GM23338 (cell line): ENCODE results near the gene ACYP2. TPM values are rescaled to one million over a fixed set of nuclear protein-coding genes. Genes with fewer than 3 reads are reported as not detected.
A peak's percentile ranks its signal among the peaks of the same experiment; 100 is the strongest.

Experiments used
- ATAC-seq: fragments of 200-7000 bp; cut with Tn5 transposase; 3 replicates; pipeline ENCODE4 v1.9.1; 2020
- DNase-seq: peaks from one replicate; pipeline ENCODE4 v3.0.0-alpha.2; 2015; ENCODE audit warnings: low spot score
- H2AFZ ChIP-seq: fragments of 200-600 bp; sonication (generic); 2 replicates; pipeline ENCODE4 v1.8.0; 2016; ENCODE audit warnings: antibody characterized with exemption, mild to moderate bottlenecking, moderate library complexity
- H3F3A ChIP-seq: fragments of 200-600 bp; sonication (generic); replicated peaks from 2 replicates; pipeline ENCODE4 v1.8.0; 2017; ENCODE audit warnings: antibody characterized with exemption, mixed run types, low read depth
- H3K27ac ChIP-seq: fragments of 200-600 bp; sonication (generic); 2 replicates; pipeline ENCODE4 v1.6.1; 2016; ENCODE audit warnings: low read depth
- H3K27me3 ChIP-seq: fragments of 200-600 bp; sonication (generic); 2 replicates; pipeline ENCODE4 v1.8.0; 2016; ENCODE audit warnings: mild to moderate bottlenecking, mixed run types, moderate library complexity; ENCODE audit not compliant: insufficient read depth
- H3K36me3 ChIP-seq: fragments of 200-600 bp; sonication (generic); 2 replicates; pipeline ENCODE4 v1.8.0; 2016; ENCODE audit warnings: mild to moderate bottlenecking; ENCODE audit not compliant: insufficient read depth
- H3K4me1 ChIP-seq: fragments of 200-600 bp; sonication (generic); 2 replicates; pipeline ENCODE4 v1.8.0; 2016; ENCODE audit warnings: mild to moderate bottlenecking, moderate library complexity; ENCODE audit not compliant: insufficient read depth
- H3K4me2 ChIP-seq: fragments of 200-600 bp; sonication (generic); 2 replicates; pipeline ENCODE4 v1.7.1; 2017; ENCODE audit warnings: mixed run types
- H3K4me3 ChIP-seq: fragments of 200-600 bp; sonication (generic); 2 replicates; pipeline ENCODE4 v1.6.1; 2016; ENCODE audit warnings: mixed run types
- H3K79me2 ChIP-seq: fragments of 200-600 bp; sonication (generic); replicated peaks from 2 replicates; pipeline ENCODE4 v1.8.0; 2017; ENCODE audit warnings: mild to moderate bottlenecking; ENCODE audit not compliant: insufficient read depth
- H3K9me2 ChIP-seq: fragments of 200-600 bp; sonication (generic); 2 replicates; pipeline ENCODE4 v1.8.0; 2017; ENCODE audit not compliant: insufficient read depth
- H4K20me1 ChIP-seq: fragments of 200-600 bp; sonication (generic); replicated peaks from 2 replicates; pipeline ENCODE4 v1.8.0; 2017; ENCODE audit warnings: mild to moderate bottlenecking; ENCODE audit not compliant: insufficient read depth
- H3K27ac Mint-ChIP-seq: 2 replicates; pipeline ENCODE4 v1.8.0; 2020; ENCODE audit warnings: inconsistent platforms, mild to moderate bottlenecking, moderate library complexity, mixed read lengths
- H3K27me3 Mint-ChIP-seq: 3 replicates; pipeline ENCODE4 v1.8.0; 2022; ENCODE audit warnings: low read depth, mild to moderate bottlenecking, moderate library complexity, mixed read lengths, inconsistent platforms; ENCODE audit not compliant: insufficient read depth, poor library complexity
- H3K36me3 Mint-ChIP-seq: 3 replicates; pipeline ENCODE4 v1.8.0; 2021; ENCODE audit warnings: low read depth, mild to moderate bottlenecking, inconsistent platforms, moderate library complexity, mixed read lengths
- H3K4me1 Mint-ChIP-seq: 3 replicates; pipeline ENCODE4 v1.8.0; 2020; ENCODE audit warnings: mild to moderate bottlenecking, inconsistent platforms, mixed read lengths
- H3K4me3 Mint-ChIP-seq: 3 replicates; pipeline ENCODE4 v1.8.0; 2021; ENCODE audit warnings: moderate library complexity, mild to moderate bottlenecking, inconsistent platforms, mixed read lengths
- H3K9me3 Mint-ChIP-seq: 3 replicates; pipeline ENCODE4 v1.8.0; 2020; ENCODE audit warnings: moderate library complexity, mild to moderate bottlenecking, inconsistent platforms, mixed read lengths
- CREB1 ChIP-seq: fragments of 250-450 bp; sonication (Bioruptor Pico); IDR thresholded peaks from 2 replicates; pipeline ENCODE4 v1.5.0; 2020; ENCODE audit warnings: low read depth, mild to moderate bottlenecking, moderate library complexity
- EZH2 ChIP-seq: fragments of 200-600 bp; sonication (generic); IDR thresholded peaks from one replicate; pipeline ENCODE4 v1.8.0; 2017; ENCODE audit warnings: antibody characterized with exemption, mild to moderate bottlenecking, low read depth; ENCODE audit not compliant: unreplicated experiment
- EZH2phosphoT487 ChIP-seq: fragments of 200-600 bp; sonication (generic); IDR thresholded peaks from one replicate; pipeline ENCODE4 v1.8.1; 2018; ENCODE audit warnings: antibody characterized with exemption; ENCODE audit not compliant: unreplicated experiment
- NANOG ChIP-seq: IDR thresholded peaks from 2 replicates; pipeline ENCODE4 v1.6.1; 2016; ENCODE audit warnings: antibody characterized with exemption, borderline replicate concordance
- POLR2AphosphoS5 ChIP-seq: IDR thresholded peaks from 2 replicates; pipeline ENCODE4 v1.6.1; 2016; ENCODE audit warnings: antibody characterized with exemption, low read depth
- STAT1 ChIP-seq: IDR thresholded peaks from one replicate; pipeline ENCODE4 v1.6.1; 2016; ENCODE audit warnings: antibody characterized with exemption; ENCODE audit not compliant: unreplicated experiment
- ZNF114 ChIP-seq: fragments of 250-450 bp; sonication (Bioruptor Pico); IDR thresholded peaks from 2 replicates; pipeline ENCODE4 v1.5.0; 2020; ENCODE audit warnings: mild to moderate bottlenecking, moderate library complexity
- polyA plus RNA-seq: library from polyadenylated mRNA; unstranded; fragments of >200 nt; fragmentation: Nextera tagmentation; extraction: Ambion mirVana; gene quantifications from 2 replicates; pipeline ENCODE4 v1.2.1, GENCODE V29; 2016
- total RNA-seq: library from RNA; depleted of rRNA; stranded (reverse); fragments of >200 nt; shearing (Covaris generic); gene quantifications from 2 replicates; pipeline ENCODE4 v1.2.3, GENCODE V29; 2014
- TF ChIP-seq, protein P1 (sequence below): fragments of 250-450 bp; sonication (Bioruptor Pico); IDR thresholded peaks from 2 replicates; pipeline ENCODE4 v1.5.0; 2020; ENCODE audit warnings: mild to moderate bottlenecking, moderate library complexity
- TF ChIP-seq, protein P2 (sequence below), 2 experiments: fragments of 200-600 bp in 1 of 2; sonication (generic) in 1 of 2; conservative IDR thresholded peaks; 2 replicates each; pipeline versions ENCODE4 v1.5.1 to v1.6.1; 2016 to 2017; ENCODE audit warnings: antibody characterized with exemption in 2 of 2, low read depth in 2 of 2, mild to moderate bottlenecking in 2 of 2, moderate library complexity in 1 of 2

The ACYP2 gene
- total and polyA plus RNA-seq, 2 experiments from 2014 or later = 2.3 to 15.5 TPM

DNA sequence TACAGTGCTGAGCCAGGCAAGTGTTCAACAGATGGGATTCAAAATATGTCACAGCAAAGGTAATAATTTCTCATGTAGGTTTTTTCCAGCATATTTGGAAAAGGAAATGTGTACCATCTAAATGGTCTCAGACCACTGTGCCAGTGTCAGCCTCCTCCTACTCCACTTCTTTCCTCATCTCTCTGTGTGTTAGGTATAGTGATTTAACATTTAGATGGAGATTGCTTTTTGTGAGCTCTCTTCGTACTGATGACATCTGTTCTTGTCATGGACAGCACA, 221.5 kb downstream of the ACYP2 start:
- H3K27me3 Mint-ChIP-seq = peaks cover 6% of the 10 kb centered on the region
- no peak overlapping the region for H3K4me3 ChIP-seq
- 0 out of 2 replicates have a peak, but pooled peaks cover 3% of the 10 kb centered on the region for H4K20me1 ChIP-seq
- no peaks in the 10 kb centered on the region for H3K36me3 ChIP-seq
- TF ChIP-seq POLR2AphosphoS5 (no peak), ZNF114 (CRISPR knock-in tag) (no peak), STAT1 (no peak), EZH2phosphoT487 (no peak), NANOG (no peak)
- TF ChIP-seq, protein P1, sequence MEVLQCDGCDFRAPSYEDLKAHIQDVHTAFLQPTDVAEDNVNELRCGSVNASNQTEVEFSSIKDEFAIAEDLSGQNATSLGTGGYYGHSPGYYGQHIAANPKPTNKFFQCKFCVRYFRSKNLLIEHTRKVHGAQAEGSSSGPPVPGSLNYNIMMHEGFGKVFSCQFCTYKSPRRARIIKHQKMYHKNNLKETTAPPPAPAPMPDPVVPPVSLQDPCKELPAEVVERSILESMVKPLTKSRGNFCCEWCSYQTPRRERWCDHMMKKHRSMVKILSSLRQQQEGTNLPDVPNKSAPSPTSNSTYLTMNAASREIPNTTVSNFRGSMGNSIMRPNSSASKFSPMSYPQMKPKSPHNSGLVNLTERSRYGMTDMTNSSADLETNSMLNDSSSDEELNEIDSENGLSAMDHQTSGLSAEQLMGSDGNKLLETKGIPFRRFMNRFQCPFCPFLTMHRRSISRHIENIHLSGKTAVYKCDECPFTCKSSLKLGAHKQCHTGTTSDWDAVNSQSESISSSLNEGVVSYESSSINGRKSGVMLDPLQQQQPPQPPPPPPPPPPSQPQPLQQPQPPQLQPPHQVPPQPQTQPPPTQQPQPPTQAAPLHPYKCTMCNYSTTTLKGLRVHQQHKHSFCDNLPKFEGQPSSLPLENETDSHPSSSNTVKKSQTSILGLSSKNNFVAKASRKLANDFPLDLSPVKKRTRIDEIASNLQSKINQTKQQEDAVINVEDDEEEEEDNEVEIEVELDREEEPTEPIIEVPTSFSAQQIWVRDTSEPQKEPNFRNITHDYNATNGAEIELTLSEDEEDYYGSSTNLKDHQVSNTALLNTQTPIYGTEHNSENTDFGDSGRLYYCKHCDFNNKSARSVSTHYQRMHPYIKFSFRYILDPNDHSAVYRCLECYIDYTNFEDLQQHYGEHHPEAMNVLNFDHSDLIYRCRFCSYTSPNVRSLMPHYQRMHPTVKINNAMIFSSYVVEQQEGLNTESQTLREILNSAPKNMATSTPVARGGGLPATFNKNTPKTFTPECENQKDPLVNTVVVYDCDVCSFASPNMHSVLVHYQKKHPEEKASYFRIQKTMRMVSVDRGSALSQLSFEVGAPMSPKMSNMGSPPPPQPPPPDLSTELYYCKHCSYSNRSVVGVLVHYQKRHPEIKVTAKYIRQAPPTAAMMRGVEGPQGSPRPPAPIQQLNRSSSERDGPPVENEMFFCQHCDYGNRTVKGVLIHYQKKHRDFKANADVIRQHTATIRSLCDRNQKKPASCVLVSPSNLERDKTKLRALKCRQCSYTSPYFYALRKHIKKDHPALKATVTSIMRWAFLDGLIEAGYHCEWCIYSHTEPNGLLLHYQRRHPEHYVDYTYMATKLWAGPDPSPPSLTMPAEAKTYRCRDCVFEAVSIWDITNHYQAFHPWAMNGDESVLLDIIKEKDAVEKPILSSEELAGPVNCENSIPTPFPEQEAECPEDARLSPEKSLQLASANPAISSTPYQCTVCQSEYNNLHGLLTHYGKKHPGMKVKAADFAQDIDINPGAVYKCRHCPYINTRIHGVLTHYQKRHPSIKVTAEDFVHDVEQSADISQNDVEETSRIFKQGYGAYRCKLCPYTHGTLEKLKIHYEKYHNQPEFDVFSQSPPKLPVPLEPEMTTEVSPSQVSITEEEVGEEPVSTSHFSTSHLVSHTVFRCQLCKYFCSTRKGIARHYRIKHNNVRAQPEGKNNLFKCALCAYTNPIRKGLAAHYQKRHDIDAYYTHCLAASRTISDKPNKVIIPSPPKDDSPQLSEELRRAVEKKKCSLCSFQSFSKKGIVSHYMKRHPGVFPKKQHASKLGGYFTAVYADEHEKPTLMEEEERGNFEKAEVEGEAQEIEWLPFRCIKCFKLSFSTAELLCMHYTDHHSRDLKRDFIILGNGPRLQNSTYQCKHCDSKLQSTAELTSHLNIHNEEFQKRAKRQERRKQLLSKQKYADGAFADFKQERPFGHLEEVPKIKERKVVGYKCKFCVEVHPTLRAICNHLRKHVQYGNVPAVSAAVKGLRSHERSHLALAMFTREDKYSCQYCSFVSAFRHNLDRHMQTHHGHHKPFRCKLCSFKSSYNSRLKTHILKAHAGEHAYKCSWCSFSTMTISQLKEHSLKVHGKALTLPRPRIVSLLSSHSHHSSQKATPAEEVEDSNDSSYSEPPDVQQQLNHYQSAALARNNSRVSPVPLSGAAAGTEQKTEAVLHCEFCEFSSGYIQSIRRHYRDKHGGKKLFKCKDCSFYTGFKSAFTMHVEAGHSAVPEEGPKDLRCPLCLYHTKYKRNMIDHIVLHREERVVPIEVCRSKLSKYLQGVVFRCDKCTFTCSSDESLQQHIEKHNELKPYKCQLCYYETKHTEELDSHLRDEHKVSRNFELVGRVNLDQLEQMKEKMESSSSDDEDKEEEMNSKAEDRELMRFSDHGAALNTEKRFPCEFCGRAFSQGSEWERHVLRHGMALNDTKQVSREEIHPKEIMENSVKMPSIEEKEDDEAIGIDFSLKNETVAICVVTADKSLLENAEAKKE (CRISPR knock-in tag) = no peak
- no peaks in the 10 kb centered on the region; the same call in 1 of the 2 replicates for H3K4me1 ChIP-seq
- no peak overlapping the region for H2AFZ ChIP-seq
- ATAC-seq = no peak
- no peak overlapping the region for H3K27ac ChIP-seq
- no peak overlapping the region for H3K27ac Mint-ChIP-seq
- no peaks in the 10 kb centered on the region; the same call in 2 of the 3 replicates for H3K4me1 Mint-ChIP-seq
- no peak overlapping the region for H3K4me2 ChIP-seq
- no peaks in the 10 kb centered on the region for H3F3A ChIP-seq
- no peak for DNase-seq
- H3K9me2 ChIP-seq = no peaks in the 10 kb centered on the region
- H3K36me3 Mint-ChIP-seq = no peaks in the 10 kb centered on the region
- no peak overlapping the region for H3K4me3 Mint-ChIP-seq
- H3K79me2 ChIP-seq = no peaks in the 10 kb centered on the region
- peaks cover 6% of the 10 kb centered on the region; the same call in 1 of the 2 replicates for H3K27me3 ChIP-seq
- no peaks in the 10 kb centered on the region for H3K9me3 Mint-ChIP-seq

DNA sequence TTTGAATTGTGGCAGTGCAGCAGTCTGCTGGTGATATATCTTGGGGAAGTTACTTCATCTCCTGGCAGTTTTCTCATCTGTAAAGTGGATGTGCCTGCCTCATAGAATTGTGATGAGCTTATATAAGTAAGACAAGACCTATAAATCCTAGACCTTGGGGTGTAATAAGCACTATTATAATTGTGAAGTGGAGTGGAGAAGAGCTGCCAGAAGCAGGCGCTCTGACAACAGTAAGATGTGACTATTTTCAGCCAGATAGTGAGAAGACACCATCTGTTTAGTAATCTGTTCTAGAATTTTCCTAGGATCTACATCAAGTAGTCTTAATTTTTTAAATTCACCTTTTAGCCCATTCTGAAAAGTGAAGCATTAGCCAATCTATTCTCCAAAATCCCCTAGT, 226.2 kb downstream of the ACYP2 start:
- Mint-ChIP-seq H3K4me3 (no peak overlapping the region), H3K9me3 (no peaks in the 10 kb centered on the region), H3K4me1 (peaks cover 2% of the 10 kb centered on the region; the same call in 1 of the 3 replicates), H3K27me3 (no peaks in the 10 kb centered on the region), H3K36me3 (no peaks in the 10 kb centered on the region), H3K27ac (peak overlapping the region; percentile 7; the same call in 1 of the 2 replicates)
- Histone ChIP-seq H3K27me3 (no peaks in the 10 kb centered on the region), H3K27ac (no peak overlapping the region), H3K4me2 (no peak overlapping the region), H3K79me2 (no peaks in the 10 kb centered on the region), H4K20me1 (0 out of 2 replicates have a peak, but pooled peaks cover 3% of the 10 kb centered on the region), H2AFZ (no peak overlapping the region), H3K4me3 (no peak overlapping the region), H3F3A (no peaks in the 10 kb centered on the region), H3K9me2 (no peaks in the 10 kb centered on the region), H3K36me3 (no peaks in the 10 kb centered on the region), H3K4me1 (no peaks in the 10 kb centered on the region)
- DNase-seq = peak; percentile 24
- ATAC-seq = peak; percentile 41; the same call in 2 of the 3 replicates
- TF ChIP-seq, protein P2, sequence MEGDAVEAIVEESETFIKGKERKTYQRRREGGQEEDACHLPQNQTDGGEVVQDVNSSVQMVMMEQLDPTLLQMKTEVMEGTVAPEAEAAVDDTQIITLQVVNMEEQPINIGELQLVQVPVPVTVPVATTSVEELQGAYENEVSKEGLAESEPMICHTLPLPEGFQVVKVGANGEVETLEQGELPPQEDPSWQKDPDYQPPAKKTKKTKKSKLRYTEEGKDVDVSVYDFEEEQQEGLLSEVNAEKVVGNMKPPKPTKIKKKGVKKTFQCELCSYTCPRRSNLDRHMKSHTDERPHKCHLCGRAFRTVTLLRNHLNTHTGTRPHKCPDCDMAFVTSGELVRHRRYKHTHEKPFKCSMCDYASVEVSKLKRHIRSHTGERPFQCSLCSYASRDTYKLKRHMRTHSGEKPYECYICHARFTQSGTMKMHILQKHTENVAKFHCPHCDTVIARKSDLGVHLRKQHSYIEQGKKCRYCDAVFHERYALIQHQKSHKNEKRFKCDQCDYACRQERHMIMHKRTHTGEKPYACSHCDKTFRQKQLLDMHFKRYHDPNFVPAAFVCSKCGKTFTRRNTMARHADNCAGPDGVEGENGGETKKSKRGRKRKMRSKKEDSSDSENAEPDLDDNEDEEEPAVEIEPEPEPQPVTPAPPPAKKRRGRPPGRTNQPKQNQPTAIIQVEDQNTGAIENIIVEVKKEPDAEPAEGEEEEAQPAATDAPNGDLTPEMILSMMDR (conservative IDR thresholded peaks at IDR 0.05; ENCODE audit: low read depth in 2 of 2) = peak; percentile 38 to 66; a peak in 3 of 4 replicates
- no peak for TF ChIP-seq CREB1 (CRISPR knock-in tag)
- no peak for TF ChIP-seq STAT1
- TF ChIP-seq EZH2 = no peak
- no peak for TF ChIP-seq EZH2phosphoT487
